IPS-15b (cell line): ENCODE data around the gene TUNAR.

ENCODE experiments used
- H3K27me3 ChIP-seq: one replicate; pipeline ENCODE4 v1.6.1; 2013; ENCODE audit warnings: low read length; ENCODE audit not compliant: control insufficient read depth, insufficient read depth
- H3K36me3 ChIP-seq: one replicate; pipeline ENCODE4 v1.6.1; 2013; ENCODE audit warnings: low read length; ENCODE audit not compliant: control insufficient read depth, insufficient read depth
- H3K4me1 ChIP-seq: one replicate; pipeline ENCODE4 v1.6.1; 2013; ENCODE audit warnings: mild to moderate bottlenecking, low read length; ENCODE audit not compliant: control insufficient read depth, insufficient read depth
- H3K4me3 ChIP-seq: one replicate; pipeline ENCODE4 v1.5.1; 2013; ENCODE audit warnings: low read depth, low read length
- H3K9ac ChIP-seq: one replicate; pipeline ENCODE4 v1.6.1; 2013; ENCODE audit warnings: low read depth, mild to moderate bottlenecking, low read length
- H3K9me3 ChIP-seq: one replicate; pipeline ENCODE4 v1.6.1; 2013; ENCODE audit warnings: mild to moderate bottlenecking, low read length; ENCODE audit not compliant: control insufficient read depth, insufficient read depth

TUNAR gene

GRCh38 chr14:95840094-95840700 lies 36.4 kb upstream of the TUNAR start:
- no peak overlapping the region for H3K9ac ChIP-seq
- no peaks in the 10 kb centered on the region for H3K27me3 ChIP-seq
- no peaks in the 10 kb centered on the region for H3K36me3 ChIP-seq
- H3K4me3 ChIP-seq, result no peak overlapping the region
- no peaks in the 10 kb centered on the region for H3K4me1 ChIP-seq
- H3K9me3 ChIP-seq, result no peaks in the 10 kb centered on the region

GRCh38 chr14:95841668-95842067 lies 35.0 kb upstream of the TUNAR start:
- H3K9me3 ChIP-seq, result no peaks in the 10 kb centered on the region
- H3K9ac ChIP-seq, result no peak overlapping the region
- H3K4me1 ChIP-seq, result no peaks in the 10 kb centered on the region
- no peak overlapping the region for H3K4me3 ChIP-seq
- no peaks in the 10 kb centered on the region for H3K36me3 ChIP-seq
- no peaks in the 10 kb centered on the region for H3K27me3 ChIP-seq

- Histone ChIP-seq H3K9me3 (no peaks in the 10 kb centered on the region), H3K9ac (no peak overlapping the region), H3K27me3 (no peaks in the 10 kb centered on the region), H3K4me3 (no peak overlapping the region), H3K36me3 (no peaks in the 10 kb centered on the region), H3K4me1 (no peaks in the 10 kb centered on the region)
Measured at GRCh38 chr14:95849761-95850160, 26.9 kb upstream of the TUNAR start.

GRCh38 chr14:95850429-95850828 lies 26.2 kb upstream of the TUNAR start:
- no peak overlapping the region for H3K9ac ChIP-seq
- no peaks in the 10 kb centered on the region for H3K9me3 ChIP-seq
- H3K4me1 ChIP-seq, result no peaks in the 10 kb centered on the region
- no peaks in the 10 kb centered on the region for H3K27me3 ChIP-seq
- no peaks in the 10 kb centered on the region for H3K36me3 ChIP-seq
- H3K4me3 ChIP-seq, result no peak overlapping the region

- Histone ChIP-seq H3K27me3 (no peaks in the 10 kb centered on the region), H3K36me3 (no peaks in the 10 kb centered on the region), H3K4me1 (no peaks in the 10 kb centered on the region), H3K9ac (no peak overlapping the region), H3K4me3 (no peak overlapping the region), H3K9me3 (no peaks in the 10 kb centered on the region)
Measured at GRCh38 chr14:95855606-95856005, 21.0 kb upstream of the TUNAR start.

GRCh38 chr14:95857275-95857674 lies 19.4 kb upstream of the TUNAR start:
- Histone ChIP-seq H3K4me1 (no peaks in the 10 kb centered on the region), H3K9me3 (no peaks in the 10 kb centered on the region), H3K9ac (no peak overlapping the region), H3K4me3 (no peak overlapping the region), H3K36me3 (no peaks in the 10 kb centered on the region), H3K27me3 (no peaks in the 10 kb centered on the region)

- Histone ChIP-seq H3K36me3 (no peaks in the 10 kb centered on the region), H3K9ac (no peak overlapping the region), H3K9me3 (no peaks in the 10 kb centered on the region), H3K27me3 (no peaks in the 10 kb centered on the region), H3K4me3 (no peak overlapping the region), H3K4me1 (no peaks in the 10 kb centered on the region)
Measured at GRCh38 chr14:95858893-95859292, 17.7 kb upstream of the TUNAR start.

GRCh38 chr14:95862243-95862642 lies 14.4 kb upstream of the TUNAR start:
- H3K27me3 ChIP-seq, result no peaks in the 10 kb centered on the region
- H3K9me3 ChIP-seq, result no peaks in the 10 kb centered on the region
- no peaks in the 10 kb centered on the region for H3K4me1 ChIP-seq
- no peak overlapping the region for H3K9ac ChIP-seq
- no peak overlapping the region for H3K4me3 ChIP-seq
- no peaks in the 10 kb centered on the region for H3K36me3 ChIP-seq

- no peak overlapping the region for H3K9ac ChIP-seq
- H3K36me3 ChIP-seq, result no peaks in the 10 kb centered on the region
- H3K4me3 ChIP-seq, result no peak overlapping the region
- no peaks in the 10 kb centered on the region for H3K4me1 ChIP-seq
- no peaks in the 10 kb centered on the region for H3K27me3 ChIP-seq
- H3K9me3 ChIP-seq, result no peaks in the 10 kb centered on the region
Measured at GRCh38 chr14:95863295-95863694, 13.3 kb upstream of the TUNAR start.

GRCh38 chr14:95869776-95870175 lies 6.9 kb upstream of the TUNAR start:
- H3K9ac ChIP-seq, result no peak overlapping the region
- H3K4me1 ChIP-seq, result no peaks in the 10 kb centered on the region
- H3K27me3 ChIP-seq, result peaks cover 2% of the 10 kb centered on the region
- no peak overlapping the region for H3K4me3 ChIP-seq
- H3K9me3 ChIP-seq, result no peaks in the 10 kb centered on the region
- H3K36me3 ChIP-seq, result no peaks in the 10 kb centered on the region

- no peaks in the 10 kb centered on the region for H3K9me3 ChIP-seq
Measured at GRCh38 chr14:95870772-95871171, 5.9 kb upstream of the TUNAR start.

GRCh38 chr14:95871531-95871930 lies 5.1 kb upstream of the TUNAR start:
- Histone ChIP-seq H3K4me3 (no peak overlapping the region), H3K9me3 (no peaks in the 10 kb centered on the region), H3K9ac (no peak overlapping the region), H3K4me1 (peaks cover 3% of the 10 kb centered on the region), H3K27me3 (peaks cover 11% of the 10 kb centered on the region), H3K36me3 (no peaks in the 10 kb centered on the region)

More at GRCh38 chr14:95870772-95871171, 5.9 kb upstream of the TUNAR start:
- Histone ChIP-seq H3K9ac (no peak overlapping the region), H3K4me3 (no peak overlapping the region), H3K27me3 (peaks cover 11% of the 10 kb centered on the region), H3K36me3 (no peaks in the 10 kb centered on the region), H3K4me1 (peaks cover 3% of the 10 kb centered on the region)
